Measurements from ENCODE around the gene NPLOC4.
"Not testable (repeated sequence)": the region's sequence is repeated elsewhere in the genome, so short reads cannot be mapped to it uniquely, and the experiment has no call there.

NPLOC4 gene

GRCh38 chr17:81599719-81600486 lies 37.0 kb downstream of the NPLOC4 start:
- DNase-seq (ENCODE audit: low read depth, low spot score): no peak
- no peak overlapping the region for H3K4me3 ChIP-seq (ENCODE audit: low read length)

- no peak for DNase-seq (ENCODE audit: low read depth, low spot score)
Measured at GRCh38 chr17:81593105-81593871, 43.6 kb downstream of the NPLOC4 start.

GRCh38 chr17:81591971-81592370 lies 44.9 kb downstream of the NPLOC4 start:
- DNase-seq (ENCODE audit: low read depth, low spot score): no peak

More at GRCh38 chr17:81593105-81593871, 43.6 kb downstream of the NPLOC4 start:
- H3K4me3 ChIP-seq (ENCODE audit: low read length): no peak overlapping the region

GRCh38 chr17:81590121-81590520 lies 46.8 kb downstream of the NPLOC4 start:
- no peak overlapping the region for H3K4me3 ChIP-seq (ENCODE audit: low read length)
- DNase-seq (ENCODE audit: low read depth, low spot score): no peak

More at GRCh38 chr17:81591971-81592370, 44.9 kb downstream of the NPLOC4 start:
- no peak overlapping the region for H3K4me3 ChIP-seq (ENCODE audit: low read length)

GRCh38 chr17:81589612-81590011 lies 47.3 kb downstream of the NPLOC4 start:
- H3K4me3 ChIP-seq (ENCODE audit: low read length): no peak overlapping the region
- DNase-seq (ENCODE audit: low read depth, low spot score): no peak

- DNase-seq (ENCODE audit: low read depth, low spot score): no peak
- no peak overlapping the region for H3K4me3 ChIP-seq (ENCODE audit: low read length)
Measured at GRCh38 chr17:81586096-81586495, 50.8 kb downstream of the NPLOC4 start.

GRCh38 chr17:81584771-81585170 lies 52.1 kb downstream of the NPLOC4 start:
- not testable (repeated sequence) for DNase-seq (ENCODE audit: low read depth, low spot score); H3K4me3 ChIP-seq (ENCODE audit: low read length)

GRCh38 chr17:81583589-81584342 lies 53.1 kb downstream of the NPLOC4 start:
- DNase-seq (ENCODE audit: low read depth, low spot score): no peak
- H3K4me3 ChIP-seq (ENCODE audit: low read length): no peak overlapping the region

GRCh38 chr17:81582749-81583148 lies 54.2 kb downstream of the NPLOC4 start:
- DNase-seq (ENCODE audit: low read depth, low spot score): no peak
- H3K4me3 ChIP-seq (ENCODE audit: low read length): no peak overlapping the region

GRCh38 chr17:81582341-81582740 lies 54.6 kb downstream of the NPLOC4 start:
- no peak for DNase-seq (ENCODE audit: low read depth, low spot score)
- H3K4me3 ChIP-seq (ENCODE audit: low read length): no peak overlapping the region

GRCh38 chr17:81581758-81582157 lies 55.2 kb downstream of the NPLOC4 start:
- H3K4me3 ChIP-seq (ENCODE audit: low read length): no peak overlapping the region
- DNase-seq (ENCODE audit: low read depth, low spot score): no peak

- DNase-seq (ENCODE audit: low read depth, low spot score): no peak
- H3K4me3 ChIP-seq (ENCODE audit: low read length): no peak overlapping the region
Measured at GRCh38 chr17:81580481-81580880, 56.4 kb downstream of the NPLOC4 start.

GRCh38 chr17:81579821-81580321 lies 57.0 kb downstream of the NPLOC4 start:
- no peak overlapping the region for H3K4me3 ChIP-seq (ENCODE audit: low read length)
- DNase-seq (ENCODE audit: low read depth, low spot score): no peak

- no peak overlapping the region for H3K4me3 ChIP-seq (ENCODE audit: low read length)
- no peak for DNase-seq (ENCODE audit: low read depth, low spot score)
Measured at GRCh38 chr17:81579298-81579697, 57.6 kb downstream of the NPLOC4 start.

GRCh38 chr17:81578561-81579225 lies 58.2 kb downstream of the NPLOC4 start:
- no peak for DNase-seq (ENCODE audit: low read depth, low spot score)
- no peak overlapping the region for H3K4me3 ChIP-seq (ENCODE audit: low read length)

- no peak overlapping the region for H3K4me3 ChIP-seq (ENCODE audit: low read length)
- DNase-seq (ENCODE audit: low read depth, low spot score): no peak
Measured at GRCh38 chr17:81578038-81578441, 58.9 kb downstream of the NPLOC4 start.

- peak overlapping the region; percentile 43 for H3K4me3 ChIP-seq (ENCODE audit: low read length)
Measured at GRCh38 chr17:81577278-81578000, 59.5 kb downstream of the NPLOC4 start.

GRCh38 chr17:81576621-81577277 lies 60.2 kb downstream of the NPLOC4 start:
- H3K4me3 ChIP-seq (ENCODE audit: low read length): peak overlapping the region; percentile 43
- DNase-seq (ENCODE audit: low read depth, low spot score): no peak

More at GRCh38 chr17:81577278-81578000, 59.5 kb downstream of the NPLOC4 start:
- DNase-seq (ENCODE audit: low read depth, low spot score): peak; percentile 74

Data from Jurkat, Clone E6-1 (cell line).